ENCODE measurements around the gene C1orf52.

C1orf52 gene

DNA sequence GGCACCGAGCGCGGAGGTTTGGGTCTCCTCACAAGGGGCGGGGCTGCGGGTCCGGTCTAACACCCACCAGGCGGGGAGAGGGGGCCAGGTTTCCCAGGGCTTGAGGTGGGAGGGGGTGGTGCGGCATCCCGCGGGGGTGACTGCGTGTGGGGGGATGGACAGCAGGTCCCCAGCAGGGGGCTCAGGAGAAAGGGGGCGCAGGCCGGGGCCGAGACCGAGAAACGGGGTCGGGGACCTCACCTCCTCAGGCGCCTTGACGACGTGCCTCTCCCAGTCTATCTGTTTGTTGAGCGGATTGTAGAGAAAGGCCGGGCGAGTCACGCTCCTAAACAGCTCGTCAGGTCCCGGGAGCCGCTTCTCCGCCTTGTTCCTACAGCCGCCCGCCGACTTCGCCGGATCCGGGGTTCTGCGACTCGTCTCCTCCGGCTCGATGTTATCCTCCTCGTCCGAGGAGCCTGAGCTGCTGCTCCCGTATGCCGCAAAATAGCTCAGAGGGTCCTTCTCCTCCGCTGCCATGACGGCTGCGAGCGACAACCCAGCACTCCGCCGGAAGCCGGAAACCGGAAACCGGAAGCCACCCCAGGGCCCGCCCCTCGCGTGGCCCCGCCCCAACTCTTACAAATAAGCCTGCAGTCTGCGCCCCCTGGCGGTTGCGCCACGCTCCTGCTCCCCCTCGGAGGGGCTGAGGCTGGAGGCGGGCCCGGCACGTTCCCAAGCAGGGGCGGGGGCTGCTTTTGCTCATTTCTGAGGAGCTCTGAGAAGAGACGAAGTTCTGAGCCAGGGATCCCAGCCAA, at the start of gene C1orf52:
TSS of gene C1orf52 (minus strand) at position 545 of the 794 bp plus-strand sequence. CDS start at position 516, 29 bp downstream.
- DNase-seq (ENCODE audit: low read depth): peak; percentile 91
- H3K4me3 ChIP-seq (ENCODE audit: low read length): peak within 1 kb of the TSS; percentile 85
- TF ChIP-seq, protein P1, sequence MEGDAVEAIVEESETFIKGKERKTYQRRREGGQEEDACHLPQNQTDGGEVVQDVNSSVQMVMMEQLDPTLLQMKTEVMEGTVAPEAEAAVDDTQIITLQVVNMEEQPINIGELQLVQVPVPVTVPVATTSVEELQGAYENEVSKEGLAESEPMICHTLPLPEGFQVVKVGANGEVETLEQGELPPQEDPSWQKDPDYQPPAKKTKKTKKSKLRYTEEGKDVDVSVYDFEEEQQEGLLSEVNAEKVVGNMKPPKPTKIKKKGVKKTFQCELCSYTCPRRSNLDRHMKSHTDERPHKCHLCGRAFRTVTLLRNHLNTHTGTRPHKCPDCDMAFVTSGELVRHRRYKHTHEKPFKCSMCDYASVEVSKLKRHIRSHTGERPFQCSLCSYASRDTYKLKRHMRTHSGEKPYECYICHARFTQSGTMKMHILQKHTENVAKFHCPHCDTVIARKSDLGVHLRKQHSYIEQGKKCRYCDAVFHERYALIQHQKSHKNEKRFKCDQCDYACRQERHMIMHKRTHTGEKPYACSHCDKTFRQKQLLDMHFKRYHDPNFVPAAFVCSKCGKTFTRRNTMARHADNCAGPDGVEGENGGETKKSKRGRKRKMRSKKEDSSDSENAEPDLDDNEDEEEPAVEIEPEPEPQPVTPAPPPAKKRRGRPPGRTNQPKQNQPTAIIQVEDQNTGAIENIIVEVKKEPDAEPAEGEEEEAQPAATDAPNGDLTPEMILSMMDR (IDR thresholded peaks at IDR 0.05; ENCODE audit: insufficient read depth, low read depth, low read length, missing control alignments): peak; percentile 89

DNA sequence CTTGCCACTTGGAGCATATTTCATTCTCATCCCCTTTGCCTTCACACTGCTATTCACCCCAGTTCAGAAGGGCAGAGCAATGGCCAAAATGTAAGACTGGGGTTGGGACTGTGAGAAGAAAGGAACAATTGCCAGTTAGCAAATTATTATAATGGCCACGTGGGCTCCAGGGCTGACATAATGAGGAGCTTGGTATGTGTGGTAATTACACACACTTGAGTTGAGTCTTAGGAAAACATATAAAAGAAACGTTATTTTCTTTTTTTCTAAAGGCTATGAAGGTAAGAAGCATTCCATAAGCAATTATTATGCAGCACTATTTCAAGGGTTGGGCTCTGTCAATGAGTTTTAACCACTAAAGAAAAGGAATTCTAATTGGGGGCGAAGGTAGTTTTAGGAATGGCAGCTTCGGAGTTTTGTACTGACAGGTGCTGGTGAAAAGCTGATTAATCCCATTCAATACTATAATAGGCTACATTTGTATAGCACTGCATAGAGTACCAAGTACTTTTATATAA, 49.4 kb upstream of the C1orf52 start:
- DNase-seq (ENCODE audit: low read depth): no peak
- TF ChIP-seq, protein P1 (IDR thresholded peaks at IDR 0.05; ENCODE audit: insufficient read depth, low read depth, low read length, missing control alignments): no peak
- H3K4me3 ChIP-seq (ENCODE audit: low read length): no peak overlapping the region

DNA sequence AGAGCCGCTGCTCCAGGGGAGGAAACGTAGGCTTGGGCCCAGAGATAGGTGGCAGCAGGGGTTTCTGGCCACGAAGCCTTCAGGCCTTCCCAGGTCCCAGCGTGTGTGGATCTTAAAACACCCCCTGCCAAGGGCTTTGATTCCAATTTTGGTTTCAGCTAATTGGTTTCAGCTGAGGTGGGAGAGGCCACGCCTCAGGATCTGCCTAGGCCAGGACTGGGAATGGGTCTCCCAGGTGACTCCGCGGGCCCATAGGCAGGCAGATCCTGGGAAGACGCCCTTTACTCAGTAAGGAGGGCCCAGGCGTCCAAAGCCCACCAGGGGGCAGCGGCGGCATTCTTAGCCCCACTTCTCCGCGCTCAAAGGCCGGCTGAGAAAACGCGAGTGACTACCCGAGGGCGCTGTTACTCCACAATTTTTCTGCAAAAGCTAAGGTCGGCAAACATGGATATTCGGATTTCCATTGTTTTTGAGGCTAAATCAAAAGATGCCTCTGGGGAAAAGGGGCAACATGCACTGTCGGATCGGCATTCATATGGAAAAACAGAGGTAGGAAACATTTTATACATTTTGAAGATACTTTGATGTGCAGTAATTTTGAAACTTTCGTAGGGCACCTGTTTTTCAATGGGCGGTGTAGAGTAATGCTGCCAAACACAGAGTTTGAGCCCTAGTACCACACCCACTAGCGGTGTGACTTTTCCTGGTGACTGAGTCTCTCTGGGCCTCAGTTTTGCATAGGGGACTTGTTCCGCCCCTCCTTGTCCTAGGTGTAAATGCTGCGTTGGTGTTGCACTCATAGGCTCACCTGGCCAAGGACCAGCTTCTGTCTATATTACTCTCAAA, 48.7 kb upstream of the C1orf52 start:
- TF ChIP-seq, protein P1 (IDR thresholded peaks at IDR 0.05; ENCODE audit: insufficient read depth, low read depth, low read length, missing control alignments): peak; percentile 86
- no peak overlapping the region for H3K4me3 ChIP-seq (ENCODE audit: low read length)
- DNase-seq (ENCODE audit: low read depth): peak; percentile 84

DNA sequence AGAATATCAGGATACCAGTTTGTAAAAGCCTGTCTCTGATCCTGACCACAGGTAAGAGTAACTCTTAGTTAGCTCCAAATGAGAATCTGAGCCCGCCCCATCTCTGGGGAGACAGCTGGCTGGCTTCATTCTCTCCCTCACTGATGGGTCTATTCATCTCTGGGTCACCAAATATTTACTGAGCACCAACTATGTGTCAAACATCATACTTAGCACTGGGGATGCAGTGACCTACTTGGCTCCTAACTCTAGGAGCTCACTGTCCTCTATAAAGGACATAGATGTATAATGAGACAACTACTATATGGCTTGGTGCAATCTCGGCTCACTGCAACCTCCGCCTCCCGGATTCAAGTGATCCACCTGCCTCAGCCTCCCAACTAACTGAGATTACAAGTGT, 46.8 kb upstream of the C1orf52 start:
- TF ChIP-seq, protein P1 (IDR thresholded peaks at IDR 0.05; ENCODE audit: insufficient read depth, low read depth, low read length, missing control alignments): no peak
- DNase-seq (ENCODE audit: low read depth): no peak
- no peak overlapping the region for H3K4me3 ChIP-seq (ENCODE audit: low read length)

DNA sequence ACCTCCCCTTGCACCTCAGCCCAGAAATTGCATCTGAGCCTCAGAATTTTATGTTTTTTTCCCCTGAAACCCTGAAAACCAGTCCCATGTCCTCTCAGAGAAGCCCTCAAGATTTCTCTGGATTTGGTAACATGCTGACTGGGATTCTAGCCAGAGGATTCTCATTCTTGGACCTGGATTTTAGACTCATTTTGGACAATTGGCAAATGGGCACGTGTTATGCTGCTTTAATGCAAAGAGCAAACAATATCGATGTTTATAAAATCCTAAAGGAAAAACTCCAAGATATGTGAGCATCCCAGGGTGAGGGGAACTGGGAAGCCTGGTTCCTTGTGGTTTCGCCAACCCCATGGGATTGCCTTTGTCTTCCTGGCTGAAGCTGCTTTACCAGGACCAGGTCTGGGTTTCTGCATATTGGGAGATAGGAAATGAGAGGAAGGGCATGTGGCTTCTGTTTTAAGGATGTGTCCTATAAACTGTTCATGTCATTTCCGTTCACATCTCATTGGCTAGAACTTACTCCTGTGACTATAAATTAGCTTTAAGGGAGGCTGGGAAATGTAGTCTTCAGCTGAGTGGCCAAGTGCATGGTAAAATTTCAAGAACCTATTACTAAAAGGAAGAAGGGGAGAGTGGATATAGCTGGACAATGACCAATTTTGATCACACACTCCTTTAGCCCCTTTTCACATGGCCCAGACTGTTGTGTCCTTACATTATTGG, 44.1 kb upstream of the C1orf52 start:
- TF ChIP-seq, protein P1 (IDR thresholded peaks at IDR 0.05; ENCODE audit: insufficient read depth, low read depth, low read length, missing control alignments): no peak
- no peak overlapping the region for H3K4me3 ChIP-seq (ENCODE audit: low read length)
- DNase-seq (ENCODE audit: low read depth): no peak

DNA sequence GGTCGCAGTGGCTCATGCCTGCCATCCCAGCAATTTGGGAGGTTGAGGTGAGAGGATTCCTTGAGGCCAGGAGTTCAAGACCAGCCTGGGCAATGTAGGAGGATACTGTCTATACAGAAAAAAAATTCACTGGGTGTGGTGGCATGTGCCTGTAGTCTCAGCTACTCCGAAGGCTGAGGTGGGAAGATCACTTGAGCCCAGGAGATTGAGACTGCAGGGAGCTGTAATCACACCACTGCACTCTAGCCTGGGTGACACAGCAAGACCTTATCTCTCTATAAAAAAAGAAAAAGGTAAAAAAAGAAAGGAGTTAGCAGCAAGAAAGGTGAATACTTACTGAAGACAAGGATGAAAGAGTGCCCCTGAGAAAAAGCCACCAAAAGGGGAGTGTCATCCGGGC, 40.7 kb upstream of the C1orf52 start:
- H3K4me3 ChIP-seq (ENCODE audit: low read length): no peak overlapping the region
- DNase-seq (ENCODE audit: low read depth): no peak
- TF ChIP-seq, protein P1 (IDR thresholded peaks at IDR 0.05; ENCODE audit: insufficient read depth, low read depth, low read length, missing control alignments): no peak

Measured in epithelial cell of esophagus (primary cell).